ENCODE measurements around the gene DNAJA1.
"Not testable (repeated sequence)": the region's sequence is repeated elsewhere in the genome, so short reads cannot be mapped to it uniquely, and the experiment has no call there.

Gene DNAJA1

DNA sequence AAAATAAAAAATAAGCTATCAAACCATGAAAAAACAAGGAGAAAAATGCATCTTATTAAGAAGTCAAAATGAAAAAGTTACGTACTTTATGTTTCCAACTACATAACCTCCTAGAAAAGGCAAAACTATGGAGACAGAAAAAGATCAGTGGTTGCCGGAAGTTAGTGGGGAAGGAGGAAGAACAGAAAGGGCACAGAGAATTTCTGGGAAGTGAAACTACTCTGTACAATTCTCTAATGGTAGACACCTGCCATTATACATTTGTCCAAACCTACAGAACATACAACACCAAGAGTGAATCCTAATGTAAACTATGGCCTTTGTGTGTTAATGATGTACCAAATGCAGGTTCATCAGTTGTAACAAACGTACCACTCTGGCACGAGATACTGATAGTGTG lies 26.1 kb downstream of the DNAJA1 start:
- no peak overlapping the region for H3K27ac ChIP-seq (ENCODE audit: low read length)
- H3K9ac ChIP-seq (ENCODE audit: low read length), result no peak overlapping the region
- peaks cover 72% of the 10 kb centered on the region for H3K36me3 ChIP-seq (ENCODE audit: control insufficient read depth, low read depth, low read length)
- H3K4me1 ChIP-seq (ENCODE audit: control insufficient read depth, low read depth, low read length), result no peaks in the 10 kb centered on the region
- H3K4me3 ChIP-seq (ENCODE audit: low read length), result no peak overlapping the region
- no peaks in the 10 kb centered on the region for H3K27me3 ChIP-seq (ENCODE audit: control insufficient read depth, insufficient read depth, low read length)
- H3K9me3 ChIP-seq (ENCODE audit: control insufficient read depth, low read depth, low read length), result no peaks in the 10 kb centered on the region

DNA sequence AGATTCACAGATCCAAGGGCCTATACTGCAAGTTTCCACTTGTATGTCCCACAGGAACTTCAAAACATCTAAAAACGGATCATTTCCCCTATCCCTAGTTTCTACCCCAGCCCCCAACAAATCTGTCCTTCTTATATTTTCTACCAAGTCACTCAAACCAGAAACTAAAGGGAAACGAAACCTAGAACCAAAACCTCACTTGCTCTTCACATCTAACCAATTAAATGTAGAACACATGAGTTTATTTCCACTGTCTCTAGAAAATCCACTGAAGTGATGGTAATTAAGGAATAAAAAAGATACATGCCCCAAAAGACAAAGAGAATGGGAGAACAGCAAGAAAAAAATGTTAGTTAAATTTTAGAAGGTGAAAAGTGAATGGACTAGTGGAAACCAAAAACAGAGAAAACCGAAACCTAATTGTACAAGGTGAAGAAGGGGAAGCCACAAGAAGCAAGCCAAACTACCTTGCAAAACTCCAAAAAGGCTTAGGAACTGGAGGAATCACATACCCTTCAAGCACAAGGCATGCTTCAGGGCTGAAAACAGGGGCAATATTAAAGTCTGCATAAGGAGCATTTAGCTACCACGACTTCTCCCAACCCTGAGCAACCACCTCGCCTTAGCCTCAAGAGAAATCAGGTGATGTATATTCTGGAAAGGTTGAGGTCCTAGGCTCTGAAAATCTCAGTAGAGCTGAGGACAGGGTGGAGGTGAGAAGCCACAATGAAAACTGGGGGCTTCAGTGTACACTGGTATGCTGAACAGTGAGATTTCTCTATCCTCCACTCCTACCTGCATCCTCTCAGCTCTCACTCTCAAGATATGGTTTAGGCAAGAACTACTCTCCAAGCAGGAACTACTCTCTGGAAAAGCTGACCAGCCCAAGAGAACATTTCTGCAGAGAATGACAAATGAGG lies 40.3 kb downstream of the DNAJA1 start:
- Histone ChIP-seq H3K9me3 (ENCODE audit: control insufficient read depth, low read depth, low read length) (no peaks in the 10 kb centered on the region), H3K4me1 (ENCODE audit: control insufficient read depth, low read depth, low read length) (no peaks in the 10 kb centered on the region), H3K27ac (ENCODE audit: low read length) (no peak overlapping the region), H3K36me3 (ENCODE audit: control insufficient read depth, low read depth, low read length) (peaks cover 57% of the 10 kb centered on the region), H3K27me3 (ENCODE audit: control insufficient read depth, insufficient read depth, low read length) (no peaks in the 10 kb centered on the region), H3K4me3 (ENCODE audit: low read length) (no peak overlapping the region), H3K9ac (ENCODE audit: low read length) (no peak overlapping the region)

DNA sequence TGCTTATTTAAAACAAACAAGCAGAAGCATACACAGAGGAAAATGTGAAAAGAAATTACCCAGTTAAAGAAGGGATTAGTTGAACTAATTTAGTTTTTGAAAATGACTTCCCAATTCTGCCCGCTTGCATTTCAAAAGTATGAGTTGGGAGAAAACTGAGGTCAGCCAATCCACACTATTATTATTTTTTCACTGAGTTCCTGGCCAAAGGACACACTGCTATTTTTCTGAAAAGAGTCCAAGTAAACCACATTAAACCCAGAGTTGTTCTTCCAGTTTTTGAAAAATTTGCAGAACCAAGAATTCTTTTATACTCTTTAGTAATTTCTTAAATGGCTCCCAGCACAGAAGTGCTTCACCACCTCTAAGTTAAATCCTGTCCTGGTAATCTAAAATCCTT lies 43.9 kb downstream of the DNAJA1 start:
- no peaks in the 10 kb centered on the region for H3K9me3 ChIP-seq (ENCODE audit: control insufficient read depth, low read depth, low read length)
- no peak overlapping the region for H3K27ac ChIP-seq (ENCODE audit: low read length)
- no peak overlapping the region for H3K4me3 ChIP-seq (ENCODE audit: low read length)
- no peaks in the 10 kb centered on the region for H3K27me3 ChIP-seq (ENCODE audit: control insufficient read depth, insufficient read depth, low read length)
- no peaks in the 10 kb centered on the region for H3K4me1 ChIP-seq (ENCODE audit: control insufficient read depth, low read depth, low read length)
- no peak overlapping the region for H3K9ac ChIP-seq (ENCODE audit: low read length)
- peaks cover 60% of the 10 kb centered on the region for H3K36me3 ChIP-seq (ENCODE audit: control insufficient read depth, low read depth, low read length)

GRCh38 chr9:33076046-33077004 lies 51.3 kb downstream of the DNAJA1 start, which contains the start of gene SMU1:
TSS of gene SMU1 (minus strand) at chr9:33076674. CDS start at chr9:33076608, 66 bp downstream.
- H3K9ac ChIP-seq (ENCODE audit: low read length), result peak within 1 kb of the TSS; percentile 96
- peak within 1 kb of the TSS; percentile 94 for H3K4me3 ChIP-seq (ENCODE audit: low read length)
- H3K9me3 ChIP-seq (ENCODE audit: control insufficient read depth, low read depth, low read length), result no peaks in the 10 kb centered on the region
- H3K36me3 ChIP-seq (ENCODE audit: control insufficient read depth, low read depth, low read length), result peaks cover 21% of the 10 kb centered on the region
- no peaks in the 10 kb centered on the region for H3K27me3 ChIP-seq (ENCODE audit: control insufficient read depth, insufficient read depth, low read length)
- H3K4me1 ChIP-seq (ENCODE audit: control insufficient read depth, low read depth, low read length), result peaks cover 4% of the 10 kb centered on the region
- H3K27ac ChIP-seq (ENCODE audit: low read length), result peak within 1 kb of the TSS; percentile 84

DNA sequence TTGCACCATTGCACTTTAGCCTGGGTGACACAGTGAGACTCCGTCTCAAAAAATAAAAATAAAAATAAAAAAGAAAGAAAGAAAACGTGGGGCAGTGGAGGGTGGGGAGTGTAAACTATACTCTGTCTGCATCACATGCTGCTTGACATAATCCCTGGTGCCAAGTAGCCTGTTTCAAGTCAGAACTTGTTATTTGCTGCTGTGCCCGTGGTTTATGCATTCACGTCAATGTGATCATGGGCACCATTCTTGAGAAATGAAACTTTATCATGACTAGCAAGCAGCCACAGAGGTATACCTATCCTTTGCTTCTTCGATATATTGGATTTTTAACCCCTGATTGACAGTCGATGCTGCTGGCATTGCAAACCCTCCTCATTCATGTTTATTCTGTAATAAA lies 55.5 kb downstream of the DNAJA1 start:
- H3K9me3 ChIP-seq (ENCODE audit: control insufficient read depth, low read depth, low read length), result no peaks in the 10 kb centered on the region
- H3K27ac ChIP-seq (ENCODE audit: low read length), result no peak overlapping the region
- peaks cover 1% of the 10 kb centered on the region for H3K4me1 ChIP-seq (ENCODE audit: control insufficient read depth, low read depth, low read length)
- no peaks in the 10 kb centered on the region for H3K27me3 ChIP-seq (ENCODE audit: control insufficient read depth, insufficient read depth, low read length)
- peak overlapping the region; percentile 43 for H3K9ac ChIP-seq (ENCODE audit: low read length)
- peak overlapping the region; percentile 34 for H3K4me3 ChIP-seq (ENCODE audit: low read length)
- H3K36me3 ChIP-seq (ENCODE audit: control insufficient read depth, low read depth, low read length), result no peaks in the 10 kb centered on the region

GRCh38 chr9:33081128-33081851 lies 56.2 kb downstream of the DNAJA1 start:
- no peak overlapping the region for H3K27ac ChIP-seq (ENCODE audit: low read length)
- H3K4me3 ChIP-seq (ENCODE audit: low read length), result peak overlapping the region; percentile 34
- H3K36me3 ChIP-seq (ENCODE audit: control insufficient read depth, low read depth, low read length), result no peaks in the 10 kb centered on the region
- no peaks in the 10 kb centered on the region for H3K27me3 ChIP-seq (ENCODE audit: control insufficient read depth, insufficient read depth, low read length)
- no peaks in the 10 kb centered on the region for H3K9me3 ChIP-seq (ENCODE audit: control insufficient read depth, low read depth, low read length)
- H3K4me1 ChIP-seq (ENCODE audit: control insufficient read depth, low read depth, low read length), result no peaks in the 10 kb centered on the region
- peak overlapping the region; percentile 43 for H3K9ac ChIP-seq (ENCODE audit: low read length)

- no peaks in the 10 kb centered on the region for H3K27me3 ChIP-seq (ENCODE audit: control insufficient read depth, insufficient read depth, low read length)
- H3K27ac ChIP-seq (ENCODE audit: low read length), result no peak overlapping the region
- no peaks in the 10 kb centered on the region for H3K4me1 ChIP-seq (ENCODE audit: control insufficient read depth, low read depth, low read length)
- no peak overlapping the region for H3K4me3 ChIP-seq (ENCODE audit: low read length)
- H3K9me3 ChIP-seq (ENCODE audit: control insufficient read depth, low read depth, low read length), result no peaks in the 10 kb centered on the region
- H3K9ac ChIP-seq (ENCODE audit: low read length), result no peak overlapping the region
- H3K36me3 ChIP-seq (ENCODE audit: control insufficient read depth, low read depth, low read length), result no peaks in the 10 kb centered on the region
These were observed 57.1 kb downstream of the DNAJA1 start for GRCh38 chr9:33082128-33082527.

DNA sequence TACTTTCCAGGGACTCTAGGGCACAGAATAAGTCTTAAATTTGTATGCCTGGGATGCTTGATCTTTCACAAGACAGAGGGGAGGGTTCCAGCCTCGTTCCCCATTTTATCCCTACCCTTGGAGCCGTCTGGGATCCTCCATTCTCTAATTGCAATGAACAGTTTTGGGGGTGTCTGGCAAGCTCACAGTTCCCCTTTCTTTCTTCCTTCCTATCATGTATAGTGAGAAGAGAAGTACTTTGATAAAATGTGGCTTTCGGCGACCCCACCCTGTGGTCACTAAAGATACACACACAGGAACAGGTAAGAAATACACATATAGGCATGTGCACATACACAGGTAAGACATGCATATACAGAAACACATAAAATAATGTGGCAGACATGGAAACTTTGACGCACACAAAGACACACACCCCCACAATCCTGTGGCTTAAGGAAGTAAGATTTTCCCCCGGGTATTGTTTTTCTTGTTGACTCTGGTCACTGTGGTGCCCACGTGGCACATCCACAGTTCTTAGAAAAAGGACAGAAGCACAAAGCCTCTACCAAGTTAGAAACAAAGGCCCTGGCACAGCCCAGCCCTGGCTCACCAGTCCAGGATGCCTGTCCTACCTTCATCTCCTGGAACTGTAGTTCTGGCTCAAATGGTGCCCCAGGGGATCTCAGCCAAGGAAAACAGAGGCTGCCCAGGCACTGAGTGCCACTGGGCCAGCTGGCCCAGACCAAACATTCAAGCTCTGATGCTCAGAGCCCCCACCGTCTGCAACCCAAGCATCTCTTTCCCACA lies 57.7 kb downstream of the DNAJA1 start:
- H3K36me3 ChIP-seq (ENCODE audit: control insufficient read depth, low read depth, low read length), result no peaks in the 10 kb centered on the region
- H3K4me3 ChIP-seq (ENCODE audit: low read length), result no peak overlapping the region
- H3K9ac ChIP-seq (ENCODE audit: low read length), result no peak overlapping the region
- no peaks in the 10 kb centered on the region for H3K9me3 ChIP-seq (ENCODE audit: control insufficient read depth, low read depth, low read length)
- no peaks in the 10 kb centered on the region for H3K4me1 ChIP-seq (ENCODE audit: control insufficient read depth, low read depth, low read length)
- H3K27ac ChIP-seq (ENCODE audit: low read length), result no peak overlapping the region
- H3K27me3 ChIP-seq (ENCODE audit: control insufficient read depth, insufficient read depth, low read length), result no peaks in the 10 kb centered on the region

DNA sequence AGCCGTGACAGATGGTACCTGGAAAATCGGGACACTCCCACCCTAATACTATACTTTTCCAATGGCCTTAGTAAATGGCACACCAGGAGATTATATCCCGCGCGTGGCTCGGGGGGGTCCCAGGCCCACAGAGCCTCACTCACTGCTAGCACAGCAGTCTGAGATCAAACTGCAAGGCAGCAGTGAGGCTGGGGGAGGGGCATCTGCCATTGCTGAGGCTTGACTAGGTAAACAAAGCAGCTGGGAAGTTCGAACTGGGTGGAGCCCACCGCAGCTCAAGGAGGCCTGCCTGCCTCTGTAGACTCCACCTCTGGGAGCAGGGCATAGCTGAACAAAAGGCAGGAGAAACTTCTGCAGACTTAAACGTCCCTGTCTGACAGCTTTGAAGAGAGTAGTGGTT lies 60.6 kb downstream of the DNAJA1 start:
- not testable (repeated sequence) for H3K9me3 ChIP-seq (ENCODE audit: control insufficient read depth, low read depth, low read length); H3K36me3 ChIP-seq (ENCODE audit: control insufficient read depth, low read depth, low read length); H3K27me3 ChIP-seq (ENCODE audit: control insufficient read depth, insufficient read depth, low read length); H3K4me1 ChIP-seq (ENCODE audit: control insufficient read depth, low read depth, low read length); H3K9ac ChIP-seq (ENCODE audit: low read length); H3K4me3 ChIP-seq (ENCODE audit: low read length); H3K27ac ChIP-seq (ENCODE audit: low read length)
